ENCODE results near the gene TRIM7.

TRIM7 gene

GRCh38 chr5:181204826-181205760, at the start of gene TRIM7:
TSS of gene TRIM7 (minus strand) at chr5:181205196. CDS start at chr5:181205110, 86 bp downstream.
- DNase-seq (ENCODE audit: low read depth): no peak

GRCh38 chr5:181248277-181248676, 43.3 kb upstream of the TRIM7 start:
- no peak for DNase-seq (ENCODE audit: low read depth)

- peak; percentile 56 for DNase-seq (ENCODE audit: low read depth)
These were observed 41.5 kb upstream of the TRIM7 start for GRCh38 chr5:181246276-181247049.

DNA sequence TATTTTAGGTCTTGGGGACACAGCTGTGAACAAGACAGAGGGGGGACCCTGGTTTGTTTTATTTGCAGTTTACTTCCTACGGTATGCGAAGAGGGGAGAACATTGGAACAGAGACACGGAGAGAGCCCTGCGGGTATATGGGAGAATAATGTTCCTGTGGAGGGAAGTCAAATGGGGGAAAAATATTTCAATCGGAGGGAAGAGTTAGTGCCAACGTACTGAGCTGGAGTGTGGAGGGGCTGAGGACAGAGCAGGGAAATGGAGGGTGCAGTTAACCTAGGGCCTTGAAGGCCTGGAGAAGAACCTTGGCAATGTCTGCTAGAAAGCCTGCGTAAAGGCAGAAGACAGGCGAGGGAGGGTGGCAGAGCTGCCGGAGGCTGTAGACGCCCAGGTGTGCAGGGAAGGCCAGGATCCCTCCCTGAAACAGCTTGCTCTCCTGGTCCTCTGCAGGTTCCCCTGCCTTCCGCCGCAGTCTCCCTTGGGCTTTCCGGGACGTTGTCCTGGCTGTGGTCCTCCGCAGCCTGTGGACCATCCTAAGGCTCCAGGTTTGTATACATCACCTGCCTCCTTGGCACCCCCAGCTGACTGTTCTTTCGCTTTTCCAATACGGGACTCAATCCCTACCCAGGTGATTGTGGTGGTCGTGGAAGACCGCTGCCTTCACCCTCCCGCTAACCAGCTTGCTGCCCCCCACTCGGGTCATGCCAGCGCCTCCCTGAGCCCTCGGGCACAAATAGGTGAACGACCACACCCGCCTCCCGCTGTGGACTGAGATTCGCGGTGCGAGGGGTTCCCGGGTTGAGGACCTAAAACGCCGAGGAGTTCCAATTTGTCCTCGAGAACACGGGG, 40.7 kb upstream of the TRIM7 start:
- no peak for DNase-seq (ENCODE audit: low read depth)

DNA sequence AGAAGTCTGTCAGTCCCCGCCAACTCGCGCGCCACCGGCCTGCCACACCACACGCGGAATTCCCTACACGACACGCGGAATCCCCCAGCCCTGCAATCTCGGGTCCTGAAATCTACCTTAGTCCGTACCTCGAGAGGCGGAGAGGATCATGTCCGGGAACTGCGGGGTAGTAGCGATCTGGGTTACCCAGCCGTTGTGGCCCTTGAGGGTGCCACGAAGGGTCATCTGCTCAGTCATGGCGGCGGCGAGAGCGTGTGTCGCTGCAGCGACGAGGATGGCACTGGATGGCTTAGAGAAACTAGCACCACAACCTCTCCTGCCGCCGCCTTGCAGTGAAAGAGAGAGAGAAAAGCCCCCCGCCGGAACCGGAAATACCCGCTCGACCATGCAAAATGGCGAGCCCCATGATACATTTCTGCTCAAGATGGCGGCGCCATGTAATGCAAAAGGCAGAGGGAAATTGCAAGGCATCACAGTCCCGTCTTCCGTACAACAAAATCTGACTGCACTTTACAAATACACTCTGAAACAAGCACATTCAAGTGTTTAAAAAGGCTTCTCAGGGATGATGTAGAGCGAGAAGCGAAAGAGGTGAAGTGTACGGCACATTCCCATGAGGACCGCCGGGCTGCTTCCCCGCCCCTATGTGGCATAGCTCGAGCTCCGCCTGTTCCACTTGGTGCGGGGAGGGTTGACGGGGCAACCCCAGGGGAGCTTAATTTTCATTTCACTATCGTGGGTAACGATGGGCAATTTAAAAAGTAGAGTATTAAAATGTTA, 38.8 kb upstream of the TRIM7 start, which contains the start of gene RACK1:
RACK1 (minus strand) TSS at position 343 of the 780 bp plus-strand sequence; CDS start at position 237, 106 bp downstream.
- DNase-seq (ENCODE audit: low read depth): peak; percentile 87

- no peak for DNase-seq (ENCODE audit: low read depth)
These were observed 38.1 kb upstream of the TRIM7 start for GRCh38 chr5:181243018-181243563.

- no peak for DNase-seq (ENCODE audit: low read depth)
These were observed 37.0 kb upstream of the TRIM7 start for GRCh38 chr5:181242031-181242451.

GRCh38 chr5:181241393-181241975, 36.5 kb upstream of the TRIM7 start:
- peak; percentile 26 for DNase-seq (ENCODE audit: low read depth)

DNA sequence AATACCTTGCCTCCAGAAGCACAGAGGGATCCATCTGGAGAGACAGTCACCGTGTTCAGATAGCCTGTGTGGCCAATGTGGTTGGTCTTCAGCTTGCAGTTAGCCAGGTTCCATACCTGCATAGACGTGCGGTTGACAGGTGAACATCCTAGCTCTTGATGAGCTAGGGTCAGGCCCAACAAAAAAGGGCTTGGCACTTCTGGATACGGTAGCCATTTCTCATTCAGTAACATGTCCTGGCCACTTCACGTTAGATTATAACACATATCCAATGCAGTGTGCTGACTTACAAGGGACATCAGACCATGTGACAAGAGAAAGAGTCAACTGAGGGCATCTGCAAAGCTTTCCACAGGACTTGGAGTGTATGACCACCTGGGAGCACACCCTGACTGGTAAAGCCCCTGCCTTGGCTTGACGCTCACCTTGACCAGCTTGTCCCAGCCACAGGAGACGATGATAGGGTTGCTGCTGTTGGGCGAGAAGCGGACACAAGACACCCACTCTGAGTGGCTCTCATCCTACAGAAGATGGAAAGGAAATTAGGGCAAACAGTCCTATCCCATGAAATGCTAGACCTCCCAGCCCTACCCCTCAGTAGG, 34.2 kb upstream of the TRIM7 start:
- DNase-seq (ENCODE audit: low read depth): no peak

DNA sequence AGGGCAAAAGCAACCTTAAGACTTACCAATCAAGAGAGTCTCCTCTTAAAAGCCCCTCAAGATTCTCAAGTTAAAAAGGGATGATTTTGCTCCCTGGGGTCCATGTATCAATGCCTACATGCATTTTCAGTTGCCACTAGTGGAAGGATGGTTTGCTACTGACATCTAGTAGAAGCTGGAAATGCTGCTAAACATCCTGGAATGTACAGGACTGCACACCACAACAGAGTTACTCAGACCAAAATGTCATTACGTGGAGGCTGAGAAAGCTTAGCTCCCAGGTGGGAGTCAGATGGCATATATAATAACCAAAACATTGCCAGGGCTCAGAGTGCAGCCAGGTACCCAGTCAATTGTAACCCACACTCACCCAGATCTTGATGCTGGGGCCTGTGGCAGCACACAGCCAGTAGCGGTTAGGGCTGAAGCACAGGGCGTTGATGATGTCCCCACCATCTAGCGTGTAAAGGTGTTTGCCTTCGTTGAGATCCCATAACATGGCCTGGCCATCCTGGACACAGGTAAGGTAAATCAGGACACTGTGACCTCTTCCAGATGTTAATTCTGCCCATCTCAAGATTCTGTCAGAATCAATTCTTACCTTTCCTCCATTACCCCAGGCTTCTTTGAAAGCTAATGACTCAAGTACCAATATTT, 32.9 kb upstream of the TRIM7 start:
- no peak for DNase-seq (ENCODE audit: low read depth)

DNA sequence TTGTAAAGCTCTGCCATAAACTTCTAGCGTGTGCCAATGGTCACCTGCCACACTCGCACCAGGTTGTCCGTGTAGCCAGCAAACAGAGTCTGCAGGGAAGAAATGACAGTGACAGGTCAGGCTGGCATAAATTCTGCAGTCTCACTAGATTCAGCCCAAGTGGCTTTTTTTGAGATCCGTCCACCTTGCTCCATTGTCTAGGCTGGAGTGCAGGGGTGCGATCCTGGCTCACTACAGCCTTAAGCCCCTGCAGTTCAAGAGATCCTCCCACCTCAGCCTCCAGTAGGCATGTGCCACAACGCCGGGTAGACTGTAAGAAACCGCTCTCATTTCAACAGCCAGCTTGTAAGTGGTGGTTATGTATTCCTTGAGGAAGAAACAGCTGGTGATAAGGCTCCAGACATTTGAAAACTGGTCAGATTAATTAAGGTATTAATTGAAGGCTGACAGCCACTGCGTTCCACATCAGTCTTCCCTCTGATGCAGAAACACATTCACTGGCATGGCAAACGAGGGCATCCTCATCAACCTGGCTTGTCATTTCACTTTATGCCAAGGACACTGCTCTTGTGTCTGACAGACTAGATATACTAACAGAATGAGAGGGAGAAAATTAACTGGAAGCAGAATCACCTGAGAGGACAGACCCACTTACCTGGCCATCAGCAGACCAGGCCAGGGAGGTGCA, 32.1 kb upstream of the TRIM7 start:
- DNase-seq (ENCODE audit: low read depth): no peak

- DNase-seq (ENCODE audit: low read depth): no peak
These were observed 31.5 kb upstream of the TRIM7 start for GRCh38 chr5:181236471-181236870.

DNA sequence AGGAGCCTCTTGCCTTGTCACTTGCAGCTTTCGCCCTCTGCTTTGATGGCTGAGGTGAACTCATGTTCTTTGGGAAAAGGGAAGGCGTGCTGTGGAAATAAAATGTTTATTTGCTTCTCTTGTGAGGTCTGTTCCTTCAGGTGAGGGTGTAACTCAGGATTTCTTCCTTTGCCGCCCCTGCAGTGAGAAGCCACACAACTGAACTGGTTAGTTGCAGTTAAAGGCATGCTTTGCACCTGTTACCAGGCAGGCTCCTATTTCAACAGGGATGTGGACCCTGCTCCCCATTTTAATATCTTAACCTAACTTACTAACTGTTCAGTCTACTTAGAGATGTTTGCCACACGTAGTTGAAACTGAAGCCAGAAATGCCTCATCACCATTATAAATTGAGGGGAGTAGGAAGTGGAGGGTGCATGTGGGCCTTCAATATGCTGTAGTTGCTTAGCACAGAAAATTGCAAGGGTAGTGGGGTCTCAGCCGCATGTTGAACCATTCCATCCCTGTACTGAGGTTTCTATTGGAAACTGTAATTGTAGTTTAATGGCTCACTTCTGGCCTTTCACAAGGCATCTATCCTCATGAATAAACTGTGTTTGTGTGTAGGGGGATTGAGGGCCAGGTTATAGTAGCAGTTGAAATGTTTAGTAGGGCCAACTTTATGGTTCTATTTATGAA, 30.8 kb upstream of the TRIM7 start:
- no peak for DNase-seq (ENCODE audit: low read depth)

- DNase-seq (ENCODE audit: low read depth): no peak
These were observed 30.3 kb upstream of the TRIM7 start for GRCh38 chr5:181235323-181235688.

DNA sequence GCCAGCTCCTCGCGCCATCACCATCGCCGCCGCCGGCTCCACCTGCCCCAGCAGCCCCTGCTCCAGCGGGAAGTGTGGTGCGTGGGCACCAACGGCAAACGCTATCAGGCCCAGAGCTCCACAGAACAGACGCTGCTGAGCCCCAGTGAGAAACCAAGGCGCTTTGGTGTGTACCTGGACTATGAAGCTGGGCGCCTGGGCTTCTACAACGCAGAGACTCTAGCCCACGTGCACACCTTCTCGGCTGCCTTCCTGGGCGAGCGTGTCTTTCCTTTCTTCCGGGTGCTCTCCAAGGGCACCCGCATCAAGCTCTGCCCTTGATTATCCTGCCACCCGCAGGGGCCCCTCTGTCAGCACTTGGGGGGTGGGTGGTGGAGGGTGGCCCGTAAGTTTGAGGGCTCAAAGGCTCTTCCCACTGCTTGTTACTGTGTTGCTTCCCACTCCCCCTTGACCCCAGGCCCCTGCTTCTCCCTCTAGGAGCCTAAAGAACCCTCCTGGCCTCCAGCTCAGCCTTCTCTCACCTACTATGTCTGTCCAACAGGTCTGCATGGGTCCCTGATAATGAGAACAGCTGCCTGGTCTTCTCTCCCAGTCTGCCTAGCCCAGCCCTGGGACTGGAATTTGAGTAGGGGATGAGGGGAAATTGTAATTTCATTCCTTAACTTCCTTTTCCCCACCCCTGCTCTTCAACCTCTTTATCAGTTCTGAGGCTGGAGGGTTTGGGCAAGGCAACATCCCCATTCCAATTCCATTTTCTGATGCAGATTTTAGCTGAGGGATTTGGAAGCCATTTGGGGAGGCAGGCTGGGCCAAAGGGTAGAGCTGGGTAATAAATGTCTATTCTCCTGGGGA, 29.7 kb upstream of the TRIM7 start:
- no peak for DNase-seq (ENCODE audit: low read depth)

DNA sequence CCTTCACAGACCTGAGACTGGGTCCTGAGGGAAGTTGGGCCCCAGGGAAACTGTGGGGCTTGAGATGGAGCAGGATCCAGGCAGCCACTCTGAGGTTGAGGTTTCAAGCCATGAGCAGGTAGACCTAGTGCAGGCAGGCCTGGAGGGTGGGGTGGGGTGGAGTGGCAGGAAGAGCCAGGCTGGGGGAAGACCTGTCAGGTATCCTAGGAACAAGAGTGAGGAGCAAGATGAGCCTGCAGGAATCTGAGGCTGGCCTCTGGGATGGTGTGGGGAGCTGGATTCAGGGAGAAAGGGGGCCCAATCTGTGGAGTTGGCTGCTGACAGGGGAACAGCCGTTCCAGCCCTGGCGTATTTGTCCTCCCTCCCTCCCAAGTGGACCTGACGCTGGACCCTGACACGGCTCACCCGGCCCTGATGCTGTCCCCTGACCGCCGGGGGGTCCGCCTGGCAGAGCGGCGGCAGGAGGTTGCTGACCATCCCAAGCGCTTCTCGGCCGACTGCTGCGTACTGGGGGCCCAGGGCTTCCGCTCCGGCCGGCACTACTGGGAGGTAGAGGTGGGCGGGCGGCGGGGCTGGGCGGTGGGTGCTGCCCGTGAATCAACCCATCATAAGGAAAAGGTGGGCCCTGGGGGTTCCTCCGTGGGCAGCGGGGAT, 28.9 kb upstream of the TRIM7 start:
- DNase-seq (ENCODE audit: low read depth): no peak

All from activated gamma-delta T cell treated with anti-CD3 and anti-CD28 coated beads, Interleukin-2, amount 50 U/mL, for 16 hours (primary cell).